Sigmoid colon (tissue), 7 donors: ENCODE data around the gene FCSK. TPM values are rescaled to one million over a fixed set of nuclear protein-coding genes. Genes with fewer than 3 reads are reported as not detected.

ENCODE experiments used
- DNase-seq: peaks from one replicate; pipeline ENCODE4 v3.0.0-alpha.2; 2019
- H3K27ac ChIP-seq, 4 donors: fragments of 200-600 bp; sonication (generic); one replicate each; pipeline ENCODE4 v1.5.1; 2016 to 2019; ENCODE audit warnings: mild to moderate bottlenecking in 1 of 4
- H3K27me3 ChIP-seq, 3 donors: fragments of 200-600 bp; sonication (generic); one replicate each; pipeline ENCODE4 v1.5.1; 2019; ENCODE audit warnings: mild to moderate bottlenecking in 1 of 3
- H3K36me3 ChIP-seq, 4 donors: fragments of 200-600 bp; sonication (generic); one replicate each; pipeline ENCODE4 v1.5.1; 2016 to 2019
- H3K4me1 ChIP-seq, 4 donors: fragments of 200-600 bp; sonication (generic); one replicate each; pipeline ENCODE4 v1.5.1; 2017 to 2019
- H3K4me3 ChIP-seq, 4 donors: fragments of 200-600 bp; sonication (generic); one replicate each; pipeline ENCODE4 v1.5.1; 2017 to 2019; ENCODE audit warnings: mild to moderate bottlenecking in 2 of 4, moderate library complexity in 1 of 4
- H3K9me3 ChIP-seq, 4 donors: fragments of 200-600 bp in 3 of 4; sonication (generic) in 3 of 4; one replicate each; pipeline versions ENCODE4 v1.5.1 to v1.6.1; 2013 to 2019
- EP300 ChIP-seq, 4 donors: sonication (generic); formaldehyde crosslinking; IDR thresholded peaks; one replicate each; pipeline ENCODE4 v1.6.1; 2017; ENCODE audit warnings: antibody characterized with exemption in 4 of 4
- POLR2A ChIP-seq, 2 donors: fragments of 450-650 bp; IDR thresholded peaks; one replicate each; pipeline ENCODE4 v1.6.1; 2016; ENCODE audit warnings: antibody characterized with exemption in 2 of 2, mild to moderate bottlenecking in 2 of 2, moderate library complexity in 2 of 2
- POLR2AphosphoS5 ChIP-seq, 4 donors: sonication (generic); formaldehyde crosslinking; IDR thresholded peaks; one replicate each; pipeline ENCODE4 v1.6.1; 2017; ENCODE audit warnings: antibody characterized with exemption in 4 of 4
- WGBS, 2 donors: extraction: QIAGEN DNeasy Blood & Tissue Kit; methylation state at CpG; one replicate each; pipeline ENCODE4 v1.1.7; 2013; 5-methylcytosine and 5-hydroxymethylcytosine counted together
- intact Hi-C: fragments of 100-400 bp; cut with DNase I; formaldehyde crosslinking; loops from one replicate; pipeline ENCODE4 v1.15.1; 2023
- polyA plus RNA-seq, 3 donors: library from polyadenylated mRNA; stranded (reverse); fragments of 200-250 nt; gene quantifications; one replicate each; pipeline ENCODE4 v1.2.3, GENCODE V29; 2013
- total RNA-seq, 4 donors: library from RNA; depleted of rRNA; stranded (reverse); fragments of >200 nt; gene quantifications; one replicate each; pipeline ENCODE4 v1.1.0, GENCODE V29; 2016
- TF ChIP-seq, protein P1 (sequence below), 4 experiments: fragments of 450-650 bp in 3 of 4; fragments of 200-600 bp in 1 of 4; IDR thresholded peaks; one replicate each; pipeline ENCODE4 v1.5.1; 2016 to 2019; ENCODE audit warnings: antibody characterized with exemption in 4 of 4, mild to moderate bottlenecking in 3 of 4, moderate library complexity in 2 of 4
- donor health status: healthy with polysubstance abuse.
- donor health status: Bipolar disorder and iron deficiency.
- donor health status: healthy.

Gene FCSK
- total and polyA plus RNA-seq, 7 donors = 7.6 to 19.1 (median 12.7) TPM

DNA sequence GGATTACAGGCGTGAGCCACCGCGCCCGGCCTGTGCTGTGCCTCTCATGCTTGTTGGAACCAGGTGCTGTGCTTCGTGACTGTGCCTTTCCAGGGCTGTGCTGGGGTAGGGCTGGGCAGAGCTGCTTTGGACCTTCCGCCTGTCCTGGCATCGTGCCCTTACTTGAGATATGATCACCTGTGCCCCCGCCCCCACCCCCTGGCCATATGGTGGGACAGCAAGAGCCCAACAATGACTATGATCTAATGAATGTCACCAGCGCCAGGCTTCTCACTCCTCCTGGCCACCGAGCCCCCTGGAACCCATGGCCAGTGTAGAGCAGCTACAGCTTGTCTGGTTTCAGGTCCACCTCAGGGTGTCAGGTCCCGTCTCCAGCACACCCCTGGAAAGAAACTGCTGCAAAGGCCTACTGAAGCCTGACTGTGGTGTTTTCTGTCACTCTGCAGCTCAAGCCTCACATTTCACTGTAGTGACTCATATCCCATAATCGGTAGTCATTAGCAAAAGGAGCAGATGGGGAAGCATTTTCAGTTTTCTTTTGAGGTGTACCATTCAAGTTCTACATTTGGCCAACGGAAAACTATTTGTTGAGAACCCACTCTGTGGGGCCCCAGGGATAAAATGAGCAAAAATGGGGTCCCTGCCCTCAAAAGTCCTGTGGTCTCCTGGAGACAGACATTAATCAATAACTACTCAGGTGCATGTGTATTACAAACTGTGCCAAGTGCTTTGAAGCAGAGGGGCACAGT lies 22.1 kb downstream of the FCSK start:
- TF ChIP-seq, protein P1, sequence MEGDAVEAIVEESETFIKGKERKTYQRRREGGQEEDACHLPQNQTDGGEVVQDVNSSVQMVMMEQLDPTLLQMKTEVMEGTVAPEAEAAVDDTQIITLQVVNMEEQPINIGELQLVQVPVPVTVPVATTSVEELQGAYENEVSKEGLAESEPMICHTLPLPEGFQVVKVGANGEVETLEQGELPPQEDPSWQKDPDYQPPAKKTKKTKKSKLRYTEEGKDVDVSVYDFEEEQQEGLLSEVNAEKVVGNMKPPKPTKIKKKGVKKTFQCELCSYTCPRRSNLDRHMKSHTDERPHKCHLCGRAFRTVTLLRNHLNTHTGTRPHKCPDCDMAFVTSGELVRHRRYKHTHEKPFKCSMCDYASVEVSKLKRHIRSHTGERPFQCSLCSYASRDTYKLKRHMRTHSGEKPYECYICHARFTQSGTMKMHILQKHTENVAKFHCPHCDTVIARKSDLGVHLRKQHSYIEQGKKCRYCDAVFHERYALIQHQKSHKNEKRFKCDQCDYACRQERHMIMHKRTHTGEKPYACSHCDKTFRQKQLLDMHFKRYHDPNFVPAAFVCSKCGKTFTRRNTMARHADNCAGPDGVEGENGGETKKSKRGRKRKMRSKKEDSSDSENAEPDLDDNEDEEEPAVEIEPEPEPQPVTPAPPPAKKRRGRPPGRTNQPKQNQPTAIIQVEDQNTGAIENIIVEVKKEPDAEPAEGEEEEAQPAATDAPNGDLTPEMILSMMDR (IDR thresholded peaks at IDR 0.05) = no peak
- TF ChIP-seq EP300 (IDR thresholded peaks at IDR 0.05) (no peak), POLR2A (IDR thresholded peaks at IDR 0.05) (no peak), POLR2AphosphoS5 (IDR thresholded peaks at IDR 0.05) (no peak)
- Histone ChIP-seq H3K36me3 (peaks cover 19 to 86% (median 29%) of the 10 kb centered on the region in 4 donors), H3K4me1 (peaks cover 0 to 4% (median 0%) of the 10 kb centered on the region in 4 donors), H3K9me3 (no peaks in the 10 kb centered on the region), H3K27ac (peak overlapping the region in 2 of 4 donors; percentile 18 to 46), H3K4me3 (no peak overlapping the region), H3K27me3 (no peaks in the 10 kb centered on the region)
- intact Hi-C loops = no loop called here
- WGBS, 2 donors = 78 to 79% methylated on average over 13 of the region's 13 CpGs
- no peak for DNase-seq

- no peak for DNase-seq
- H3K9me3 ChIP-seq = no peaks in the 10 kb centered on the region
- H3K36me3 ChIP-seq = peaks cover 17 to 85% (median 33%) of the 10 kb centered on the region in 4 donors
- H3K27me3 ChIP-seq = no peaks in the 10 kb centered on the region
- no peak overlapping the region for H3K27ac ChIP-seq
- intact Hi-C loops = no loop called here
- H3K4me1 ChIP-seq = peaks cover 0 to 4% (median 0%) of the 10 kb centered on the region in 4 donors
- 93 to 94% methylated on average over 8 of the region's 8 CpGs for WGBS, 2 donors
- TF ChIP-seq POLR2A (IDR thresholded peaks at IDR 0.05) = no peak
- TF ChIP-seq, protein P1 (IDR thresholded peaks at IDR 0.05) = no peak
- no peak for TF ChIP-seq POLR2AphosphoS5 (IDR thresholded peaks at IDR 0.05)
- no peak for TF ChIP-seq EP300 (IDR thresholded peaks at IDR 0.05)
- no peak overlapping the region for H3K4me3 ChIP-seq
These were observed 23.8 kb downstream of the FCSK start for GRCh38 chr16:70478169-70478568.

DNA sequence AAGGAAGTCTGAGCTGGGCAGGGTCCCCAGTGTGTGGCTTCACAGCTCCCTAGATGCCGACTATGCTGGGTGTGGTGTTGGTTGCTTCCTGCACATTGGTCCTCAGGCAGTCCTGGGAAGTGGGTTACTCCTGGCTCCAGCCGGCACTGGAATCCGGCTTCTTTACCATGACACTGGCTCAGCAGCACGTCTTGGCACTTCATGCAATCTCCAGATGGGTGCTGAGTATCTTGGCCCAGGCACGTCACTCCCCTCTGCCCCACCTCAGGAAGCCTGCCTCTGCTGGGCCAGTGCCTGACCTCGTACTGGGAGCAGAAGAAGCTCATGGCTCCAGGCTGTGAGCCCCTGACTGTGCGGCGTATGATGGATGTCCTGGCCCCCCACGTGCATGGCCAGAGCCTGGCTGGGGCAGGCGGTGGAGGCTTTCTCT lies 24.5 kb downstream of the FCSK start:
- Histone ChIP-seq H3K27me3 (no peaks in the 10 kb centered on the region), H3K9me3 (no peaks in the 10 kb centered on the region), H3K4me1 (peaks cover 0 to 4% (median 0%) of the 10 kb centered on the region in 4 donors), H3K36me3 (peaks cover 20 to 85% (median 33%) of the 10 kb centered on the region in 4 donors), H3K4me3 (no peak overlapping the region), H3K27ac (no peak overlapping the region)
- TF ChIP-seq, protein P1 (IDR thresholded peaks at IDR 0.05) = no peak
- no peak for TF ChIP-seq POLR2A (IDR thresholded peaks at IDR 0.05)
- no peak for TF ChIP-seq EP300 (IDR thresholded peaks at IDR 0.05)
- no peak for TF ChIP-seq POLR2AphosphoS5 (IDR thresholded peaks at IDR 0.05)
- DNase-seq = no peak
- intact Hi-C loops = no loop called here
- WGBS, 2 donors = 72 to 82% methylated on average over 10 of the region's 10 CpGs

- intact Hi-C loops = no loop called here
- no peaks in the 10 kb centered on the region for H3K9me3 ChIP-seq
- H3K36me3 ChIP-seq = peaks cover 11 to 72% (median 27%) of the 10 kb centered on the region in 4 donors
- H3K27me3 ChIP-seq = no peaks in the 10 kb centered on the region
- no peak overlapping the region for H3K4me3 ChIP-seq
- TF ChIP-seq POLR2AphosphoS5 (IDR thresholded peaks at IDR 0.05) = no peak
- TF ChIP-seq, protein P1 (IDR thresholded peaks at IDR 0.05) = no peak
- no peak for TF ChIP-seq EP300 (IDR thresholded peaks at IDR 0.05)
- TF ChIP-seq POLR2A (IDR thresholded peaks at IDR 0.05) = no peak
- no peak for DNase-seq
- H3K4me1 ChIP-seq = peaks cover 0 to 4% (median 0%) of the 10 kb centered on the region in 4 donors
- no peak overlapping the region for H3K27ac ChIP-seq
- 81 to 89% methylated on average over 17 of the region's 17 CpGs for WGBS, 2 donors
These were observed 26.0 kb downstream of the FCSK start for GRCh38 chr16:70480127-70481105.
